Panc1 (cell line): ENCODE measurements around the gene DCC. TPM values are rescaled to one million over a fixed set of nuclear protein-coding genes. Genes with fewer than 3 reads are reported as not detected.

ENCODE experiments used
- ATAC-seq: fragments of 200-7000 bp; cut with Tn5 transposase; 2 replicates; pipeline ENCODE4 v1.9.1; 2020; ENCODE audit warnings: mild to moderate bottlenecking, moderate library complexity
- BruUV-seq: library from RNA; stranded (reverse); fragments of 400-500 nt; replicated peaks from 2 replicates; lab custom pipeline; 2021; lab: Mats Ljungman, UMichigan
- CTCF ChIA-PET: fragments of 300-600 bp; sonication (Branson Sonifier 250); formaldehyde crosslinking; loops from one replicate; lab custom pipeline; 2022; ENCODE audit warnings: antibody characterized with exemption; lab: Charles Lee
- POLR2A ChIA-PET: fragments of 300-600 bp; sonication (Branson Sonifier 250); formaldehyde crosslinking; loops from one replicate; lab custom pipeline; 2022; ENCODE audit warnings: antibody characterized with exemption; lab: Charles Lee
- DNase-seq: peaks from one replicate; pipeline ENCODE4 v3.0.0-alpha.2; 2010; ENCODE audit warnings: low read depth, low spot score
- H3K27ac ChIP-seq: 2 replicates; pipeline ENCODE4 v1.5.1; 2011; ENCODE audit warnings: mild to moderate bottlenecking, low read length, inconsistent platforms
- H3K27me3 ChIP-seq: fragments of 200-500 bp; sonication (Bioruptor generic); 2 replicates; pipeline ENCODE4 v1.6.0; 2014; ENCODE audit warnings: low read length, inconsistent platforms; ENCODE audit not compliant: control insufficient read depth, insufficient read depth
- H3K36me3 ChIP-seq: fragments of 200-500 bp; sonication (Bioruptor generic); 2 replicates; pipeline ENCODE4 v1.5.1; 2014; ENCODE audit warnings: inconsistent platforms, mild to moderate bottlenecking, low read length, moderate library complexity; ENCODE audit not compliant: control insufficient read depth, insufficient read depth
- H3K4me1 ChIP-seq: 2 replicates; pipeline ENCODE4 v1.5.1; 2011; ENCODE audit warnings: inconsistent platforms, mild to moderate bottlenecking, low read length, moderate library complexity; ENCODE audit not compliant: control insufficient read depth, insufficient read depth
- H3K4me3 ChIP-seq, 2 experiments: 2 replicates each; pipeline ENCODE4 v1.5.1; 2011 to 2012; ENCODE audit warnings: low read depth in 2 of 2, low read length in 2 of 2, mild to moderate bottlenecking in 2 of 2, inconsistent platforms in 1 of 2, moderate library complexity in 1 of 2
- H3K9me3 ChIP-seq: fragments of 200-500 bp; sonication (Bioruptor generic); 2 replicates; pipeline ENCODE4 v1.5.1; 2014; ENCODE audit warnings: low read depth, mild to moderate bottlenecking, inconsistent platforms, low read length, moderate library complexity; ENCODE audit not compliant: control insufficient read depth, insufficient read depth
- POLR2AphosphoS5 ChIP-seq: IDR thresholded peaks from 2 replicates; pipeline ENCODE4 v1.6.1; 2012; ENCODE audit warnings: mild to moderate bottlenecking, low read depth, low read length, moderate library complexity
- SIN3A ChIP-seq: IDR thresholded peaks from 2 replicates; pipeline ENCODE4 v1.6.1; 2012; ENCODE audit warnings: low read depth, mild to moderate bottlenecking, low read length, moderate library complexity, borderline replicate concordance; ENCODE audit not compliant: insufficient read depth
- TCF7L2 ChIP-seq: IDR thresholded peaks from 2 replicates; pipeline ENCODE4 v1.6.1; 2011; ENCODE audit warnings: mild to moderate bottlenecking, low read depth, low read length, inconsistent platforms
- in situ Hi-C: cut with HindIII; loops from 2 replicates; pipeline ENCODE4 v1.10.0; 2016; ENCODE audit warnings: low sequenced_read_pairs, low pct_unique_long_range_greater_than_20kb
- intact Hi-C: fragments of 100-400 bp; cut with micrococcal nuclease; formaldehyde crosslinking; loops from one replicate; pipeline ENCODE4 v1.10.0; 2022; ENCODE audit not compliant: unreplicated experiment
- total RNA-seq: library from RNA; stranded (reverse); gene quantifications from one replicate; pipeline ENCODE4 v1.2.1, GENCODE V29; 2021; ENCODE audit not compliant: unreplicated experiment
- TF ChIP-seq, protein P1 (sequence below): fragments of 450-650 bp; IDR thresholded peaks from 2 replicates; pipeline ENCODE4 v1.5.1; 2017; ENCODE audit warnings: mild to moderate bottlenecking
- TF ChIP-seq, protein P2 (sequence below), 2 experiments: IDR thresholded peaks; 2 replicates each; pipeline ENCODE4 v1.6.1; 2011 to 2012; ENCODE audit warnings: low read depth in 2 of 2, control low read depth in 1 of 2, low read length in 1 of 2, mild to moderate bottlenecking in 1 of 2, moderate library complexity in 1 of 2; ENCODE audit not compliant: insufficient read depth in 1 of 2

Gene DCC
- total RNA-seq, 1 experiment from 2014 or later = not detected

DNA sequence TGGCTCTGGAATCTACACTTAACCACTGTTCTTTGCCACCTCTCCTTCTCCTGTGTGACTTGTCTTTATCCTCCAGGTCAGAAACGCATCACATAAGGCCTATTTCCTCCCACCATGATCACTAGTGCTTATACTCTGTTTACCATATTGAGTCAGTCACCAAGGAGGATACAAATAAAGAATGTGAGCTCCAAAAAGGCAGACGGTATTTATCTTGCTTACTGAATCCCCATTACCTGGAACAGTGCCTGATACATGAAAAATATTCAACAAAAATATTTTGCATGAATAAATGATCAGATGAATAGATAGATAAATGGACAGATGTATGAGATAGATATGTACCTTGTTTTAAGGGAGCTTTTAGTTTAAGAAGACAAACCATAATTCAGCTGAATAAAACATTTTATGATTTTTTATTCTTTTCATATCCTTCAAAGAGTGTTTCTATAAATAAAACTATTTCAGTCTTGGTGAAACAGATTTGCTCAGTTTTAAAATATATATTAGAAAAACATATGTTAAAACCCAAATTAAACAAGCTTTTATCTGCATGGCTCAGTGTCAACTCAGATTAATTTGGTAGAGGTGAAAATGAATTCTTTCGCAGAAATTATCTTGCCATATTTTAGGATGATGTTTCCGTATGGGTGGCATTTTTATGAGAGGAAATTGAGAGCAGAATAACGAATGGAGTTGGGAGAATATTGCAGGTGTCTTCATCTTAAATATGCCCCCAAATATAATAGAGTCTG is 799.9 kb downstream of the DCC start:
- no peak for TF ChIP-seq POLR2AphosphoS5
- TF ChIP-seq, protein P1, sequence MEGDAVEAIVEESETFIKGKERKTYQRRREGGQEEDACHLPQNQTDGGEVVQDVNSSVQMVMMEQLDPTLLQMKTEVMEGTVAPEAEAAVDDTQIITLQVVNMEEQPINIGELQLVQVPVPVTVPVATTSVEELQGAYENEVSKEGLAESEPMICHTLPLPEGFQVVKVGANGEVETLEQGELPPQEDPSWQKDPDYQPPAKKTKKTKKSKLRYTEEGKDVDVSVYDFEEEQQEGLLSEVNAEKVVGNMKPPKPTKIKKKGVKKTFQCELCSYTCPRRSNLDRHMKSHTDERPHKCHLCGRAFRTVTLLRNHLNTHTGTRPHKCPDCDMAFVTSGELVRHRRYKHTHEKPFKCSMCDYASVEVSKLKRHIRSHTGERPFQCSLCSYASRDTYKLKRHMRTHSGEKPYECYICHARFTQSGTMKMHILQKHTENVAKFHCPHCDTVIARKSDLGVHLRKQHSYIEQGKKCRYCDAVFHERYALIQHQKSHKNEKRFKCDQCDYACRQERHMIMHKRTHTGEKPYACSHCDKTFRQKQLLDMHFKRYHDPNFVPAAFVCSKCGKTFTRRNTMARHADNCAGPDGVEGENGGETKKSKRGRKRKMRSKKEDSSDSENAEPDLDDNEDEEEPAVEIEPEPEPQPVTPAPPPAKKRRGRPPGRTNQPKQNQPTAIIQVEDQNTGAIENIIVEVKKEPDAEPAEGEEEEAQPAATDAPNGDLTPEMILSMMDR = no peak
- TF ChIP-seq, protein P2, sequence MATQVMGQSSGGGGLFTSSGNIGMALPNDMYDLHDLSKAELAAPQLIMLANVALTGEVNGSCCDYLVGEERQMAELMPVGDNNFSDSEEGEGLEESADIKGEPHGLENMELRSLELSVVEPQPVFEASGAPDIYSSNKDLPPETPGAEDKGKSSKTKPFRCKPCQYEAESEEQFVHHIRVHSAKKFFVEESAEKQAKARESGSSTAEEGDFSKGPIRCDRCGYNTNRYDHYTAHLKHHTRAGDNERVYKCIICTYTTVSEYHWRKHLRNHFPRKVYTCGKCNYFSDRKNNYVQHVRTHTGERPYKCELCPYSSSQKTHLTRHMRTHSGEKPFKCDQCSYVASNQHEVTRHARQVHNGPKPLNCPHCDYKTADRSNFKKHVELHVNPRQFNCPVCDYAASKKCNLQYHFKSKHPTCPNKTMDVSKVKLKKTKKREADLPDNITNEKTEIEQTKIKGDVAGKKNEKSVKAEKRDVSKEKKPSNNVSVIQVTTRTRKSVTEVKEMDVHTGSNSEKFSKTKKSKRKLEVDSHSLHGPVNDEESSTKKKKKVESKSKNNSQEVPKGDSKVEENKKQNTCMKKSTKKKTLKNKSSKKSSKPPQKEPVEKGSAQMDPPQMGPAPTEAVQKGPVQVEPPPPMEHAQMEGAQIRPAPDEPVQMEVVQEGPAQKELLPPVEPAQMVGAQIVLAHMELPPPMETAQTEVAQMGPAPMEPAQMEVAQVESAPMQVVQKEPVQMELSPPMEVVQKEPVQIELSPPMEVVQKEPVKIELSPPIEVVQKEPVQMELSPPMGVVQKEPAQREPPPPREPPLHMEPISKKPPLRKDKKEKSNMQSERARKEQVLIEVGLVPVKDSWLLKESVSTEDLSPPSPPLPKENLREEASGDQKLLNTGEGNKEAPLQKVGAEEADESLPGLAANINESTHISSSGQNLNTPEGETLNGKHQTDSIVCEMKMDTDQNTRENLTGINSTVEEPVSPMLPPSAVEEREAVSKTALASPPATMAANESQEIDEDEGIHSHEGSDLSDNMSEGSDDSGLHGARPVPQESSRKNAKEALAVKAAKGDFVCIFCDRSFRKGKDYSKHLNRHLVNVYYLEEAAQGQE (IDR thresholded peaks at IDR 0.05; ENCODE audit: insufficient read depth in 1 of 2, low read depth in 2 of 2, low read length in 1 of 2) = no peak
- no peak for TF ChIP-seq TCF7L2
- TF ChIP-seq SIN3A = no peak
- Histone ChIP-seq H3K4me3 (no peak overlapping the region), H3K36me3 (no peaks in the 10 kb centered on the region), H3K4me1 (no peaks in the 10 kb centered on the region), H3K27me3 (no peaks in the 10 kb centered on the region), H3K9me3 (no peaks in the 10 kb centered on the region), H3K27ac (no peak overlapping the region)
- ChIA-PET POLR2A (interaction anchor here (0.5 kb wide), 1 partner anchor 163 kb away, joined by 4 read pairs; no protein-coding TSS in a partner anchor), CTCF (no interaction called here)
- BruUV-seq = no TSS peak
- no peak for DNase-seq
- intact Hi-C loops (no loop called here), in situ Hi-C loops (no loop called here)
- no peak for ATAC-seq

DNA sequence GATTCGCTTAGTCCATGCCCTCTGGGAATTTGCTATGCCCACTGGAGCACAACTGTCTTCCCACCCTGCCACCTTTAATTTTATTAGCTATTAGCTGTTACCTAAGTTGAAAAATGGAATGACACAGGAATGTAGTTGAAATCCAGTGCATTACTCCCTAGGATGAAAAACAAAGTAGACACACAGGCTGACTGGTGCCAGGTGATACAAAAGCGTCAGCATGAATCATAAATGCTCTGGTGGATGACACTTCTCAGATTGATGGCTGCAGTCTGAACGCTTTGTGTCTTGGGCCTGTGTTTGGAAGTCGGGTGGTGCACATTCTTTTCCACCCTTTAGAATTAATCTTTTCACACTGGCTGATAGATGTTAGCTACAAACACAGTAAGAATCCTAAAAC is 802.0 kb downstream of the DCC start:
- Histone ChIP-seq H3K27ac (no peak overlapping the region), H3K4me1 (no peaks in the 10 kb centered on the region), H3K27me3 (no peaks in the 10 kb centered on the region), H3K36me3 (no peaks in the 10 kb centered on the region), H3K9me3 (no peaks in the 10 kb centered on the region), H3K4me3 (no peak overlapping the region)
- no peak for TF ChIP-seq SIN3A
- TF ChIP-seq, protein P1 = no peak
- TF ChIP-seq POLR2AphosphoS5 = no peak
- TF ChIP-seq, protein P2 (IDR thresholded peaks at IDR 0.05; ENCODE audit: insufficient read depth in 1 of 2, low read depth in 2 of 2, low read length in 1 of 2) = no peak
- no peak for TF ChIP-seq TCF7L2
- in situ Hi-C loops = no loop called here
- CTCF ChIA-PET = no interaction called here
- intact Hi-C loops = no loop called here
- DNase-seq (no peak), ATAC-seq (no peak)
- POLR2A ChIA-PET = no interaction called here
- no TSS peak for BruUV-seq
